GM19351 (cell line): ENCODE data around the gene BCAR3.

ENCODE experiments used
- ATAC-seq: cut with Tn5 transposase; IDR thresholded peaks from one replicate; pipeline ENCODE4 v1.9.1; 2021; ENCODE audit warnings: mild to moderate bottlenecking, moderate library complexity; ENCODE audit not compliant: unreplicated experiment

Gene BCAR3

GRCh38 chr1:93640656-93641440 is 40.8 kb downstream of the BCAR3 start:
- no peak for ATAC-seq

- ATAC-seq: no peak
These were observed 42.7 kb downstream of the BCAR3 start for GRCh38 chr1:93638981-93639380.

- ATAC-seq: no peak
These were observed 43.3 kb downstream of the BCAR3 start for GRCh38 chr1:93638307-93638847.

- ATAC-seq: no peak
These were observed 44.9 kb downstream of the BCAR3 start for GRCh38 chr1:93636712-93637111.

- ATAC-seq: no peak
These were observed 45.8 kb downstream of the BCAR3 start for GRCh38 chr1:93635614-93636543.

- ATAC-seq: no peak
These were observed 48.3 kb downstream of the BCAR3 start for GRCh38 chr1:93633313-93633712.

GRCh38 chr1:93631626-93632365 is 49.8 kb downstream of the BCAR3 start:
- ATAC-seq: no peak

GRCh38 chr1:93630168-93630567 is 51.5 kb downstream of the BCAR3 start:
- ATAC-seq: no peak

- ATAC-seq: peak; percentile 73
These were observed 52.3 kb downstream of the BCAR3 start for GRCh38 chr1:93629101-93630059.

- ATAC-seq: no peak
These were observed 53.0 kb downstream of the BCAR3 start for GRCh38 chr1:93628681-93629080.

- no peak for ATAC-seq
These were observed 55.9 kb downstream of the BCAR3 start for GRCh38 chr1:93625582-93626327.

GRCh38 chr1:93623875-93624274 is 57.8 kb downstream of the BCAR3 start:
- ATAC-seq: no peak

GRCh38 chr1:93623436-93623835 is 58.2 kb downstream of the BCAR3 start:
- ATAC-seq: no peak

- no peak for ATAC-seq
These were observed 60.4 kb downstream of the BCAR3 start for GRCh38 chr1:93621246-93621645.

GRCh38 chr1:93620841-93621210 is 60.8 kb downstream of the BCAR3 start:
- ATAC-seq: no peak

- ATAC-seq: no peak
These were observed 61.3 kb downstream of the BCAR3 start for GRCh38 chr1:93620172-93620840.

GRCh38 chr1:93619507-93620171 is 62.0 kb downstream of the BCAR3 start:
- no peak for ATAC-seq
